HUES64 (cell line): ENCODE results near the gene ACKR1.

ENCODE experiments used
- H3K27ac ChIP-seq: 2 replicates; pipeline ENCODE4 v1.7.0; 2013; ENCODE audit warnings: low read depth, low read length, inconsistent platforms
- H3K27me3 ChIP-seq: 2 replicates; pipeline ENCODE4 v1.6.1; 2013; ENCODE audit warnings: mild to moderate bottlenecking, low read length; ENCODE audit not compliant: insufficient read depth
- H3K36me3 ChIP-seq: 2 replicates; pipeline ENCODE4 v1.6.1; 2013; ENCODE audit warnings: mild to moderate bottlenecking, low read length; ENCODE audit not compliant: insufficient read depth
- H3K4me1 ChIP-seq: 2 replicates; pipeline ENCODE4 v1.6.1; 2013; ENCODE audit warnings: mild to moderate bottlenecking, low read length, moderate library complexity; ENCODE audit not compliant: insufficient read depth
- H3K4me3 ChIP-seq: 2 replicates; pipeline ENCODE4 v1.5.1; 2013; ENCODE audit warnings: mild to moderate bottlenecking, low read length, moderate library complexity
- H3K9ac ChIP-seq: 2 replicates; pipeline ENCODE4 v1.6.1; 2013; ENCODE audit warnings: mild to moderate bottlenecking, low read depth, low read length
- H3K9me3 ChIP-seq: 2 replicates; pipeline ENCODE4 v1.6.1; 2013; ENCODE audit warnings: low read depth, low read length; ENCODE audit not compliant: insufficient read depth
- WGBS: fragments of 150-250, 120-280 bp; methylation state at CpG from one replicate; pipeline ENCODE4 v1.1.7; 2013; ENCODE audit warnings: missing lambda C conversion rate; 5-methylcytosine and 5-hydroxymethylcytosine counted together

The ACKR1 gene

GRCh38 chr1:159228554-159228953, 23.9 kb downstream of the ACKR1 start:
- 90% methylated on average over 2 of the region's 2 CpGs for WGBS
- Histone ChIP-seq H3K9ac (no peak overlapping the region), H3K4me3 (no peak overlapping the region), H3K4me1 (peaks cover 3% of the 10 kb centered on the region; the same call in 1 of the 2 replicates), H3K27me3 (no peaks in the 10 kb centered on the region), H3K36me3 (no peaks in the 10 kb centered on the region), H3K9me3 (no peaks in the 10 kb centered on the region), H3K27ac (no peak overlapping the region)

DNA sequence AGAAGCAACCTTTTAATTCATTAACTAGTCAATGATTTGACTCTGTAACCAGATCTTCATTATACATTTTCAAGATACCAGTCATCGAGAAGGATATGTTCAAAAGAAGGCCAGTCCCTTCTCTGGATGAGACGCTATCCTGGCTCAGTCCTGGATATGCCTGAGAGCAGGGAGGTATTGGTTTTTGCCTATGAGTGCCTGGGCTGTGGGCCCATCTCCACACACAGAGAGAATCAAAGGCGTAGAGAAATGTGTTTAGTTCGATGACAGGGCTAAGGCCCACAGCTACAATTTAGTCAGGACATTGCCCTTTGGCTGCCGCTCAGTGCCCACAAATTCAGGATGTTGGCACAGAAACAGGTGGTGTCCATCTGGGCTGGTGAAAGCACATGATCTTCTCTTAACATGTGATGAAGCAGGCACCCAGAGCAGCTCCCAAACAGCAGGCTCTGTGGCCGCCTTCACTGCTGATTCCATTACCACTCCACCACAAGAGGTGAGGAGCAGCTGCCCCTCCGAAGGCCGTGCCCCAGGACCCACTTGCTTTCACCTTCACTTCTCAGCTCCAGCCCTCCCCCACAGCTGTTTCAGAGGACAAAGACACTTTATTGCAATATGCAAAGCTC, 24.7 kb downstream of the ACKR1 start:
- Histone ChIP-seq H3K27me3 (no peaks in the 10 kb centered on the region), H3K4me3 (no peak overlapping the region), H3K4me1 (peaks cover 3% of the 10 kb centered on the region; the same call in 1 of the 2 replicates), H3K9me3 (no peaks in the 10 kb centered on the region), H3K36me3 (no peaks in the 10 kb centered on the region), H3K9ac (no peak overlapping the region), H3K27ac (no peak overlapping the region)
- WGBS = 95% methylated on average over 8 of the region's 8 CpGs

- Histone ChIP-seq H3K4me1 (peaks cover 3% of the 10 kb centered on the region; the same call in 1 of the 2 replicates), H3K36me3 (no peaks in the 10 kb centered on the region), H3K9ac (no peak overlapping the region), H3K9me3 (no peaks in the 10 kb centered on the region), H3K4me3 (no peak overlapping the region), H3K27ac (no peak overlapping the region), H3K27me3 (no peaks in the 10 kb centered on the region)
- whole genome bisulfite sequencing = 53% methylated on average over 1 of the region's 1 CpG
Measured at GRCh38 chr1:159229896-159230295, 25.2 kb downstream of the ACKR1 start.

- WGBS = 86% methylated on average over 4 of the region's 4 CpGs
- H3K27me3 ChIP-seq = no peaks in the 10 kb centered on the region
- H3K27ac ChIP-seq = no peak overlapping the region
- no peaks in the 10 kb centered on the region for H3K36me3 ChIP-seq
- no peaks in the 10 kb centered on the region for H3K4me1 ChIP-seq
- H3K9ac ChIP-seq = no peak overlapping the region
- peaks cover 5% of the 10 kb centered on the region; the same call in 1 of the 2 replicates for H3K9me3 ChIP-seq
- H3K4me3 ChIP-seq = no peak overlapping the region
Measured at GRCh38 chr1:159239551-159240220, 35.0 kb downstream of the ACKR1 start.

DNA sequence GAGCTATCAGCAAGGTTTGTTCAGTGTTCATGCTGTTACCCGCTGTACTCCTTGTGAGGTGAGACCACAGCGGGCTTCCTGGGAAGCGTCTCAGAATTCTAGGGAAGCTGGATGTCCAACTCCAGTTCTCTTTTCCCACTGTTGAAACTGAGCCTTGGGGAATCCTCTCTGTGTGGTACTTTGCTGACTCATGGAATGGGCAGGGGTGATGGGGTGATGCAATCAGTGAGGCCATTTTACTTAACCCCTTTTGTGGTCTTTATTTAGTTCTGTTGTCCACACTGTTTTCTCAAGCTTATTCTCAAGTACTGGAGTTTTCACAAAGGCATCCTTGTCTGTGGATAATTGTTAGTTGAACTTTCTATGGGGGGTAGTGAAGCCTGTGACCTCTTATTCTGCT, 42.6 kb downstream of the ACKR1 start:
- no peaks in the 10 kb centered on the region for H3K36me3 ChIP-seq
- no peaks in the 10 kb centered on the region for H3K4me1 ChIP-seq
- H3K9me3 ChIP-seq = peaks cover 11% of the 10 kb centered on the region; the same call in 1 of the 2 replicates
- WGBS = 75% methylated on average over 3 of the region's 3 CpGs
- no peak overlapping the region for H3K27ac ChIP-seq
- no peak overlapping the region for H3K9ac ChIP-seq
- H3K4me3 ChIP-seq = no peak overlapping the region
- H3K27me3 ChIP-seq = no peaks in the 10 kb centered on the region

GRCh38 chr1:159248311-159248710, 43.6 kb downstream of the ACKR1 start:
- no peaks in the 10 kb centered on the region for H3K4me1 ChIP-seq
- H3K9me3 ChIP-seq = peaks cover 8% of the 10 kb centered on the region; the same call in 1 of the 2 replicates
- no peak overlapping the region for H3K4me3 ChIP-seq
- H3K36me3 ChIP-seq = no peaks in the 10 kb centered on the region
- no peaks in the 10 kb centered on the region for H3K27me3 ChIP-seq
- H3K27ac ChIP-seq = no peak overlapping the region
- WGBS = 70% methylated on average over 1 of the region's 1 CpG
- no peak overlapping the region for H3K9ac ChIP-seq

GRCh38 chr1:159250638-159251216, 46.1 kb downstream of the ACKR1 start:
- Histone ChIP-seq H3K27ac (no peak overlapping the region), H3K4me1 (no peaks in the 10 kb centered on the region), H3K9me3 (peaks cover 8% of the 10 kb centered on the region; the same call in 1 of the 2 replicates), H3K4me3 (no peak overlapping the region), H3K36me3 (no peaks in the 10 kb centered on the region), H3K27me3 (no peaks in the 10 kb centered on the region), H3K9ac (no peak overlapping the region)
- 82% methylated on average over 8 of the region's 8 CpGs for WGBS
